HG02840 (cell line): Measurements from ENCODE around the gene WDR18.

Experiments
- ATAC-seq: cut with Tn5 transposase; IDR thresholded peaks from one replicate; pipeline ENCODE4 v1.9.1; 2021; ENCODE audit warnings: mild to moderate bottlenecking, moderate library complexity, moderate number of reproducible peaks; ENCODE audit not compliant: unreplicated experiment, low FRiP score

The WDR18 gene

GRCh38 chr19:963486-963951, 20.6 kb upstream of the WDR18 start:
- no peak for ATAC-seq

- no peak for ATAC-seq
Measured at GRCh38 chr19:964116-964520, 20.0 kb upstream of the WDR18 start.

- ATAC-seq = no peak
Measured at GRCh38 chr19:964761-965694, 19.1 kb upstream of the WDR18 start.

GRCh38 chr19:966485-967088, 17.6 kb upstream of the WDR18 start:
- ATAC-seq = no peak

DNA sequence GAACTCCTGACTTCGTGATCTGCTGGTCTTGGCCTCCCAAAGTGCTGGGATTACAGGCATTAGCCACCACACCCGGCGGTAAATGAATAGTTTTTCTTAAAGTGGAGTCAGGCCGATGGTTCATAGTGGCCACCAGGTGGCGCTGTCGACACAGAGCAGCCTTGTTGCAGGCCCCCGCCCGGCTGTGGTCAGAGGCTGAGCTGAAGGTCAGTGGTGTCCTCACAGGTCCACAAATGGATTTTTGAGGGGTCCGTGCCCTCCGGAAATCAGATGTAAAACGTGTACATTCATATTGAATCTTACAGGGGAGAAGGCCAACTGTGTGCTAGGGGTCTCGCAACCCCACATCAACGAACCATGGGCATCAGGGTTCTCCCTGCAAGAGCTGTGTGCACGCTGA, 13.4 kb upstream of the WDR18 start:
- ATAC-seq = no peak

- no peak for ATAC-seq
Measured at GRCh38 chr19:971795-972194, 12.3 kb upstream of the WDR18 start.

GRCh38 chr19:972281-972680, 11.9 kb upstream of the WDR18 start:
- no peak for ATAC-seq

DNA sequence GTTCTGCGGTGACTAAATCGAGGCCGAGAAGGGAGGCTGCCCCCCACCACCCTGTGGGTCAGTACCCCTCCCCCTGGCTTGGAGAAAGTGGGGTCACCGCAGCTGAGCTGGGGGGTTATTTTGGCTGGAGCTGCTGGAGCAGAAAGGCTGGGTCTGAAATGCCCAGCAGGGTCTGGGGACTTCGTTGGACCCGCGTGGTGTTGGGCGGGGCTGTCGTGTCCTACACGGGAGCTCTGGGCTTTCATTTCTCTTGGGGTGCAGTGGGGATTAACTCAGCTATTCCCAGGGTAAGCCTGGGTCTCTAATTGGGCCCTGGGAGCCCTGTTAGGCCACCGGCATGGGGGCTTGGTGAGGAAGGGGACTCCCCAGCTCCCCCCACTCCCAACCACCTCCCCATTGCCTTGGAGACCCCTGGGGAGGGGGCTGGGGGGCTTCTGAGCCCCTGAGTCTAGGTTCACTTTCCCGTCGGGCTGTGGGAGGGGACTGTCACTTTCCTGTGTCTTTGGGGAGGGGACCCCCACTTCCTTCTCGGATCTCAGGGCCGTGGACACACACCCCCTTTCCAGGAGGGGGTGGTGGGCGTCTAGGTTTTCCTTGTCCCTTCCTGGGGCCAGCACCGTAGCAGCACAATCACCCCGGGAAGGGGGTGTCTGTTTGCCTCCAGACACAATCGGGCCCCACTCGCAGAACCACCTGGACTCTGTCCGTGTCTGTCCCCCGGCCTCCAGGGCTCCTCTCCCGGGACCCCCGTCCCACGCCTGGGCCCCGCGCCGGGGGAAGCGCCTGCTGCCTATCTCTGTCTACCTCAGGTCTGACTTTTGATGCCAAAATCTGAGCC, 10.2 kb upstream of the WDR18 start:
- no peak for ATAC-seq

- ATAC-seq = no peak
Measured at GRCh38 chr19:974564-975257, 9.4 kb upstream of the WDR18 start.

GRCh38 chr19:976476-976875, 7.7 kb upstream of the WDR18 start:
- no peak for ATAC-seq

GRCh38 chr19:977058-977464, 7.1 kb upstream of the WDR18 start:
- no peak for ATAC-seq

- ATAC-seq = no peak
Measured at GRCh38 chr19:979318-979741, 4.8 kb upstream of the WDR18 start.

GRCh38 chr19:980133-980998, 3.8 kb upstream of the WDR18 start:
- ATAC-seq = no peak

GRCh38 chr19:982567-983170, 1.5 kb upstream of the WDR18 start:
- no peak for ATAC-seq

GRCh38 chr19:986083-986482, 1.9 kb downstream of the WDR18 start:
- ATAC-seq = no peak

DNA sequence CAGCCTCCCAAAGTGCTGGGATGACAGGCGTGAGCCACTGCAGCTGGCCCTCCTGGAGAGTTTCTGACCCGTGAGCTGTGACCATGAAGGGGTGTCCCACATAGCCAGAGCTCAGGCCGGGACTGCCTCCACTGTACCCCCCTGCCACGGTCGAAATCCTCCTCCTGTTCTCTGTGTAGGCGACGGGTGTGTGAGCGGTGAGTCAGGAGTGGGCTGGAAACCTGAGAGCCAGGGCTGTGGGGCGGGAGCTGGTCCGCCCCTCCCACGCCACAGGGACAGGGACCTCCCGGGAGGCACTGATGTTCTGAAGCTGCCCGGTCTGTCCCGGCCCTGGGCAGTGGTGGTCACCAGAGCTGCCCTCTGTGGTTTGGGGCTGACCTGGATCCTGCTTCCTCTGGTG, 3.9 kb downstream of the WDR18 start:
- no peak for ATAC-seq

GRCh38 chr19:988510-988909, 4.4 kb downstream of the WDR18 start:
- no peak for ATAC-seq

DNA sequence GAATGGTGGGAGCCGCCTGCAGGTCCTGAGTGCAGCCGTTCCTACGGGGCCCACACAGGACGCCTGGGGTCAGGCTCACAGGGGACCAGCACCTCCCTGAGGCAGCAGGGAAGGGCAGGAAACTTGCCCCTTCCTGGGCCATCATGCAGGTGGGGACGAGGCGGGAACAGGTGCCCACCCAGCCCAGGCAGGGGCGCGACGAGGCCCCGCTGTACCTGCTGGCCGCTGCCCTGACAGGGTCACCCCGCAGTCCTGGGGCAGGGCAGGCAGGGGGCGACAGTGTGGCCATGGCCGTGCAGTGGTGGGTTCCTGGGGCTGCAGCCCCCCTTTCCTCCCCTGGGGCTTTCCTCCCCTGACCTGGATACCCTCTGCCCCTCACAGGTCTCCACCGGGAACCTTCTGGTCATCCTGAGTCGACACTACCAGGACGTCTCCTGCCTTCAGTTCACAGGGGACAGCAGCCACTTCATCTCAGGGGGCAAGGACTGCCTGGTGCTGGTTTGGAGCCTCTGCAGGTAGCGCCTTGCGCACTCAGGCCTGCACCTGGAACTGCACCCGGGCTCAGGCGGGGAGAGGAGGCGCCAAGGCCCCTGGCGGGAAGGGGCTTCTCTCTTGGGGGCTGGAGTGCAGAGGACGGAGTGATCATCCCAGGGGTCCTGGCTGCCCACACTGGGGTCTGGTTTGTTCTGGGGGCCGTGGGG, 5.4 kb downstream of the WDR18 start:
- ATAC-seq = no peak
